GM10248 (cell line): ENCODE results near the gene IRF2BPL.

Experiments
- CTCF ChIA-PET: fragments of 300-600 bp; sonication (Branson Sonifier 250); formaldehyde crosslinking; extraction: SDS; loops from one replicate; lab custom pipeline; 2021; ENCODE audit warnings: antibody characterized with exemption; lab: Yijun Ruan, JAX
- POLR2A ChIA-PET: fragments of 350-650 bp; sonication (Branson Sonifier 250); formaldehyde crosslinking; extraction: SDS; loops from one replicate; lab custom pipeline; 2020; ENCODE audit warnings: antibody characterized with exemption; lab: Yijun Ruan, JAX
- DNase-seq: peaks from one replicate; pipeline ENCODE4 v3.0.0; 2012; ENCODE audit errors: extremely low spot score
- CTCF ChIP-seq: IDR thresholded peaks from 2 replicates; pipeline ENCODE4 v1.5.1; 2012; ENCODE audit warnings: mild to moderate bottlenecking, low read depth; ENCODE audit errors: extremely low read depth, missing control alignments, control extremely low read depth

Gene IRF2BPL

GRCh38 chr14:77063571-77064171 lies 35.2 kb upstream of the IRF2BPL start:
- CTCF ChIA-PET: interaction anchor here (0.7 to 22.5 kb wide), 13 partner anchors 10 to 198 kb away, joined by 3 to 586 read pairs (median 3); no protein-coding TSS in a partner anchor
- no peak for TF ChIP-seq CTCF
- POLR2A ChIA-PET: no interaction called here
- no peak for DNase-seq

- no peak for DNase-seq
- CTCF ChIA-PET: interaction anchor here (0.9 to 22.5 kb wide), 4 partner anchors 9 to 188 kb away, joined by 3 to 586 read pairs (median 226); no protein-coding TSS in a partner anchor
- POLR2A ChIA-PET: no interaction called here
- no peak for TF ChIP-seq CTCF
Measured at GRCh38 chr14:77062261-77062660, 33.8 kb upstream of the IRF2BPL start.

DNA sequence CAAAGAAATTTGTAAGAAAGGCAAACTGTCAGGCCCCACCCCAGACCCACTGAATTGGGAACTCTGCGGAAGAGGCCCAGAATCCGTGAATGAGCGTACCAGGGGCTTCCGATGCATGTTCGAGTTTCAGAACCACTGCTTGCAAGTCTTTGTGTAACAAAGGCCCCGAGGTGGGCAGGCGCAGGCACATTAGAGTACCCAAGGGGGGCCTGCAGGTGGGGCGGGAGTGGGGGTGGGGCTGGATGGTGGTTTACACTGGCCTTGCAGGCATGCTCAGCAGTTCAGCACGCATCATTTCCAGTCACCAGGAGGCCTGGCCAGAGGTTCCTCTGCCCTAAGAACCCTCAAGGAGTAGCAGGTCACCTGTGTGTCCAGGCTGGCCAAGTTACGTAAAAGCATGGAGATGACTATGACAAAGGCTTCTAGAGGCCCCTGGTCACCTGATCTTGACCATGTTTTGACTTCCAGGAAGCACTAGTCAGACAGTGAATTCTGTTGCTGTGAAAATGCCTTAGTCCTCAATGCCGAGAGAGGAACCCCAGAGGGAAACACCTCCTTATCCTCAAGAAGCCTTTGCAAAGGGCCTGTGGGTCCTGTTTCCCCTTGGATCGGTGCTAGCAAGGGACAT lies 33.2 kb upstream of the IRF2BPL start:
- no peak for TF ChIP-seq CTCF
- CTCF ChIA-PET: interaction anchor here (3.5 to 22.5 kb wide), 5 partner anchors 8 to 188 kb away, joined by 31 to 586 read pairs (median 53); no protein-coding TSS in a partner anchor
- DNase-seq: no peak
- POLR2A ChIA-PET: no interaction called here

DNA sequence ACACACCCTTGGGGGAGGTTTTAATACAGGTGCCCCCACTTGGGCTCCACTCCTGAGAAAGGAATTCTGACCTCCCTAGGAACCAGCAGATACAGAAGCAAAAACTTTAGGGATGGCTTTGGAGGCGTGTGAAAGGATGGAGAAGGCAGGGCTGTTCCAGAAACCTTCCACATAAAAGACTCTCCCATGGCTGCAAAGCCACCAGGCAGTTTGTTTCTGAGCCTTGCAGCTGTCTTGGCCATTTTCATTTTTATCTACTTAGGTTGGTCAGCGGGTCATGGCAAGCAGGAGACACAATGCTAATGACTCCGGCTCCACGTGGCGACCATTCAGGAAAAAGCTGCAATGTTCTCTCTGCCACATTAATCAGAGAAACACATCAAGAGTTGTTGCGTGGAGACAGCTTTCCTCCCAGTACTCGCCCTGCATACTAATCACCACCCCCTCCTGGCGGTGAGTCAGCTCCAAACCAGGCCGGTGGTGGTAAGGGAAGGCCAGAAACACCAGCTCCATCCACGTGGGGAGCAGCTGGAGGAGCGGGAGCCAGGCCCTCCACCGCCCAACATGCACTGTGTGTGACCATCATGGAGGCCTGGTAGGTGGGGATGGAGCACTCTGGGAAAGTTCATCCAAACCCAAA lies 30.9 kb upstream of the IRF2BPL start:
- ChIA-PET POLR2A (no interaction called here), CTCF (interaction anchor here (0.9 to 4.2 kb wide), 11 partner anchors 10 to 186 kb away, joined by 3 to 35 read pairs (median 5); no protein-coding TSS in a partner anchor)
- TF ChIP-seq CTCF: peak; percentile 13
- DNase-seq: no peak

- no peak for DNase-seq
- ChIA-PET CTCF (interaction anchor here (0.9 to 4.2 kb wide), 8 partner anchors 9 to 186 kb away, joined by 3 to 35 read pairs (median 4); no protein-coding TSS in a partner anchor), POLR2A (no interaction called here)
- no peak for TF ChIP-seq CTCF
Measured at GRCh38 chr14:77058785-77059184, 30.3 kb upstream of the IRF2BPL start.

DNA sequence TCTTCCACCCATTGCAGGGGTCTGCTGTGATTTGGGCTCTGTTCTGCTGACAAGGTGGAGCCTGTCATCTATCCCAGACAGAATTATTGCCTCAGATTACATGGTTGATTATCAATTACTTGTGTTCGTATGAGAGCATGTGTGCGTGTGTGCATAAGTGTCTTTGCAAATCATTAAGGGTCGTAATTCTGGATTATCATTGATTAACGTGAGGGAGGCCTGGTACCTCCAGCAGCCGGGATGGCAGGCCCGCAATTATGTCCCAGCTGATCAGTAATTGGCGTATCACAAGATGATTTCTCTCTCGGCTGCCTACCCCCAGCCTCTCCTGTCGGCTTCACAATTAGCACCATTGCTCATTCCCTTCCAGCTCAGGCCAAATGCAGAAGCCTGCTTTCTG lies 29.6 kb upstream of the IRF2BPL start:
- no peak for DNase-seq
- ChIA-PET CTCF (interaction anchor here (0.9 to 4.2 kb wide), 7 partner anchors 9 to 185 kb away, joined by 3 to 35 read pairs (median 5); no protein-coding TSS in a partner anchor), POLR2A (no interaction called here)
- no peak for TF ChIP-seq CTCF
